ENCODE measurements around the gene FGA.
A peak's percentile ranks its signal among the peaks of the same experiment; 100 is the strongest.

FGA gene

GRCh38 chr4:154590329-154591006 lies at the start of gene FGA:
Gene FGA (minus strand): TSS chr4:154590742. CDS start chr4:154590687, 55 bp downstream.
- no peak for DNase-seq

- no peak for DNase-seq
Observed at GRCh38 chr4:154634058-154634457, 43.5 kb upstream of the FGA start.

GRCh38 chr4:154631828-154632227 lies 41.3 kb upstream of the FGA start:
- DNase-seq, result no peak

- DNase-seq, result no peak
Observed at GRCh38 chr4:154630324-154630723, 39.8 kb upstream of the FGA start.

GRCh38 chr4:154626793-154627484 lies 36.4 kb upstream of the FGA start:
- peak; percentile 57 for DNase-seq

GRCh38 chr4:154625971-154626370 lies 35.4 kb upstream of the FGA start:
- no peak for DNase-seq

GRCh38 chr4:154623995-154624394 lies 33.5 kb upstream of the FGA start:
- DNase-seq, result no peak

GRCh38 chr4:154623436-154623835 lies 32.9 kb upstream of the FGA start:
- DNase-seq, result no peak

- DNase-seq, result no peak
Observed at GRCh38 chr4:154622598-154622997, 32.1 kb upstream of the FGA start.

- DNase-seq, result no peak
Observed at GRCh38 chr4:154620111-154620510, 29.6 kb upstream of the FGA start.

GRCh38 chr4:154618708-154619315 lies 28.3 kb upstream of the FGA start:
- DNase-seq, result peak; percentile 41

- no peak for DNase-seq
Observed at GRCh38 chr4:154617820-154618317, 27.3 kb upstream of the FGA start.

GRCh38 chr4:154616731-154617130 lies 26.2 kb upstream of the FGA start:
- no peak for DNase-seq

- no peak for DNase-seq
Observed at GRCh38 chr4:154616287-154616686, 25.7 kb upstream of the FGA start.

GRCh38 chr4:154615211-154615610 lies 24.7 kb upstream of the FGA start:
- DNase-seq, result no peak

- DNase-seq, result no peak
Observed at GRCh38 chr4:154614306-154614705, 23.8 kb upstream of the FGA start.

- no peak for DNase-seq
Observed at GRCh38 chr4:154612472-154613414, 22.2 kb upstream of the FGA start, which contains the start of gene FGG. Gene FGG (minus strand): TSS chr4:154612656. CDS start chr4:154612609, 47 bp downstream.

- no peak for DNase-seq
Observed at GRCh38 chr4:154611833-154612232, 21.3 kb upstream of the FGA start.

- DNase-seq, result no peak
Observed at GRCh38 chr4:154610582-154610981, 20.0 kb upstream of the FGA start.

- DNase-seq, result no peak
Observed at GRCh38 chr4:154609532-154609931, 19.0 kb upstream of the FGA start.

- DNase-seq, result no peak
Observed at GRCh38 chr4:154608361-154609252, 18.1 kb upstream of the FGA start.

Data from femur (tissue), 1 donor.